NCI-H446 treated with DMSO at 0.1 percent for 48 hours (cell line): ENCODE measurements around the gene STRN3.
"Not testable (repeated sequence)": the region's sequence is repeated elsewhere in the genome, so short reads cannot be mapped to it uniquely, and the experiment has no call there.

Source experiments
- DNase-seq: peaks from one replicate; lab custom pipeline; 2025; lab: John Stamatoyannopoulos, UW

STRN3 gene

DNA sequence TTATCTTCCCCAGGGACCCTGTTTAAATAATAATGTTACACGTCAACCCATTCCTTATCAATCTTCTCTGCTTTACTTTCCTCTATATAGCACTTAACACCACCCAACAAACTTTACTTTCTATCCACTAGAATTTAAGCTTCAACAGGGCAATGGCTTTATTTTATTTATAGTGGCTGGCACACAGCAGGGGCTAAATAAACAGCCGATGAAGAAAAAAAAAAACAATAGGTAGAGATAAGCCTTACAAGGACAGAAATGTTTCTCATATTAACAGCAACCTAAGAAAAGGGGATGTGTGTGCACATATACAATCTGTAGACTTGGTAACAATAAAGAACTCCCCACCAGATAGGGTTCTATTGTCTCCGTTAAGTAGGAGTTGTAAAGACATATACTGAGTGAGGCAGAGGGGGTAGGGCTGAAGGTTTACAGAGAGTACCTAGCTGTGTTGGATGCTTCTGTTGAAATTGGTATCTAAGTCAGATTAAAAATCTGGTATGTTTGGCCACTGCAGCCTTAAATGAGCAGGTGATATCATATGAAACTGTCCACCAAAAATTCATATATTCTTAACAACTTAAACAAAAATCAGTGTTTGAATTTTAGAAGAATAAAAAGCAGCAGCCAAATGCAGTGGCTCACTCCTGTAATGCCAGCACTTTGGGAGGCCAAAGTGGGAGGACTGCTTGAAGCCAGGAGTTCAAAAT lies 25.4 kb downstream of the STRN3 start:
- DNase-seq, result no peak

GRCh38 chr14:30999038-30999773 lies 27.0 kb downstream of the STRN3 start:
- DNase-seq, result no peak

- DNase-seq, result no peak
These were observed 28.0 kb downstream of the STRN3 start for GRCh38 chr14:30998100-30998706.

- no peak for DNase-seq
These were observed 29.1 kb downstream of the STRN3 start for GRCh38 chr14:30996892-30997659.

GRCh38 chr14:30995689-30996088 lies 30.5 kb downstream of the STRN3 start:
- DNase-seq, result no peak

DNA sequence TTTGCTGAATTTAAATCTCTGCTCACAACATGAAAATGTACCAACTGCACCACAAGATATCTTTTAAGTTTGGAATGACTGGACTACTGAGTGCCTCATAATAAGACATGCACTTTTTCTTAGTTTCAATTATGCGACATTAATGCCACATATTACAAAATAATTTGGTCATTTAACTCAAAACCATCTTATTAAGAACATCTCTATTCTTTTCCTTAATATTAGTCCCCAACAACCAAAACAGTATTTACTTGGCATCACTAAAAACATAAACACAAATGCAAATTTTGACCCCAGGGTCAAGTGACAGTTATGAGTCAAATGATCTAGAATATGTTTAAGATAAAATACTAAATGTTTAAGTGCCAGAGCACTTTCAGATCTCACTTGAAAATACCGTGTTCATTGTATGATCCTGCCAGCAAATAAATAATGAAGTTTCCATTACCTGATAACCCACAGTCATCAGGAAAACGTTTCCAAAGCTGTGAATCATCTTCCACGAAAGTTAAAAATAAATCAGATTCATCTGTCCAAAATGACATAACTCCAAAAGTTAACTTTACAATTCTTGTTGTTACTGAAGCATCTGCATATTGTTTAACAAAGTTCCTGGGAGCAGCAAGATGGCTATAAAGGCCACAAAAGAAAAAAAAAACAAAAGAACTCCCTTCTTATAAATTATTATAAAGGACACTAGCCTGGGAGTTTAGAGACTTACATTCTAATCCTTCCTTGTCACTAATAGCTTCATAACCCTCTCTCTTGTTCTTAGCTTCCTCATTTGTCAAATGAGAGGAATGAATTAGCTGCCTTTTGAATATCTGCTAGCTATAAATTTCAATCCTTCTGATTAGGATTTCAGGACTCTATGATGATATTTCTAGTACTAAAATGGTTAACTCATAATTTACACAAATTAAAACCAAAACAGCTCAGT lies 31.2 kb downstream of the STRN3 start:
- DNase-seq, result no peak

DNA sequence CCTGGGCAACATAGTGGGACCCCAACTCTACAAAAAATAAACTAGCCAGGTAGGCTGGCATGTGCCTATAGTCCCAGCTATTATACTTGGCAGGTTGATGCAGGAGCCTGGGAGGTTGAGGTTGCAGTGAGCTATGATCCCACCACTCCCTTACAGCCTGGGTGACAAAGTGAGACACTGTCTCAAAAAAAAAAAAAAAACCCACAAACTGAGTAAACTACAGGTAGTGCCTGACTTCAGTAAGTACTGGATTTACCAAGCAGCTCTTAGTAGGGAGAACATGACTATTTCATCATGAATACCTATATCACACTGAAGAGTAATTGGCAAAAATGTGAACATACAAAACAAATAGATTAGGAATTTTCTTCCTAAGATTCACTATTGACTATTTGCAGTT lies 33.1 kb downstream of the STRN3 start:
- DNase-seq, result no peak

DNA sequence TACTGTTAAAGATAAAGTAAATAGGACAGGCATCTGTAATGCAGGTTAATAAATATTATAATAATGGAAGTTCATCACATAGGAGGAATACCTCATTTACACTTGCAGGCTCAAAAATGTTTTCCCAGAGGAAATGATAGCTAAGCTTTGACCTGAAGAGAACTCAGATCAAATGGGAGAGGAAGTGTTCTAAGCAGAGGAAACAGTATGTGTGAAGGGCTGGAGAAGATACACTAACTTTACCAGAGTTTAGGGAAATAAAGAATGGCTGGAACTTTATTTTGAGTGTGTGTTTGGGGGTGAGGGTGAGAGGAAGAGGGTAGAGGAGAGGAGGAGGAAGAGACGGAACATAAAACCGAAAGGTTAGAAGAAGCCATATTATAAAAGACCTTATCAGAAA lies 34.8 kb downstream of the STRN3 start:
- no peak for DNase-seq

DNA sequence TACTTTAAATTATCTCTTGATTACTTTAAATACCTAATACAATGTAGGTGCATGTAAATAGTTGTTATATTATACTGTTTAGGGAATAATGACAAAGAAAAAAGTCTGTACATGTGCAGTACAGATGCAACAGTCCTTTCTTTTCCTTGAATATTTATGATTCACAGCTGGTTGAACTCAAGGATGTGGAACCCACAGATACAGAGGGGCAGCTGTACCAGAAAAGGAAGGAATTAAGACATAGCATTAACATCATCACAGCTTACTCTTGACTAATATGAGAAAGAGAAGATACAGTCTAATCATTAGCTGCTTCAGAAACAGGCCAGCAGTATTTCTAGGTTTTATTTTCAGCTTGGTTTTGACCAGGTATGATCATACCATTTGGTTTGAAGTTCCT lies 35.4 kb downstream of the STRN3 start:
- no peak for DNase-seq

GRCh38 chr14:30988509-30988908 lies 37.7 kb downstream of the STRN3 start:
- no peak for DNase-seq

DNA sequence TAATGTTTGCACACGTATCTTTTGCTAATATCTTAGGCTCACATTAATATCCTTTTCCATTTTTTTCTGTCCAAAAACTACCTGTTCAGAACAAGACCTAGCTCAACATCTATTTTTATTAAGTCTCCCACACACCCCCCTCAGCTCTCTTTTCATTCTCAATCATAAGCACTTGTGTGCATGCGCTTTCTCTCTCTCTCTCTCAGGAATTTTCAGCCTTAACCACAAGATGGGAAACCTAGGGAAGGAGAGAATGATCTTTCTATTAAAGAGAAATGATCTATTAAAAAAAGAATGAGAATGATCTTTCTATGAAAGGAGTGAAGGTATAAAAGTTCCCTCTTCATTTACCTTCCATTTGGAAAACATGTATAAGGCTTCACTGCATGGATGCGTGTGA lies 40.4 kb downstream of the STRN3 start:
- DNase-seq, result no peak

GRCh38 chr14:30983858-30984257 lies 42.3 kb downstream of the STRN3 start:
- DNase-seq, result no peak

GRCh38 chr14:30982533-30982932 lies 43.6 kb downstream of the STRN3 start:
- no peak for DNase-seq

DNA sequence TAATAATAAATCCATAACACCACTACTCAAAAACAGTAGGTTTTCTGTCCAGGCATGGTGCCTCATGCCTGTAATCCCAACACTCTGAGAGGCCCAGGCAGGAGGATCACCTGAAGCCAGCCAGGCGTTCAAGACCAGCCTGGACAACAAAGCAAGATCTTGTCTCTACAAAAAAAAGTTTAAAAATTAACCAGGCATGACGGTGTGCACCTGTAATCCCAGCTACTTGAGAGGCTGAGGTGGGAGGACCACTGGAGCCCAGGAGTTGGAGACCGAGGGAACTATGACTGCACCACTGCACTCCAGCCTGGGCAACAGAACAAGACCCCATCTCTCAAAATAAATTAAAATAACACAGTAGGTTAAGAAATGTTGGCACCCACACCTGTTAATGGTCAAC lies 45.2 kb downstream of the STRN3 start:
- DNase-seq, result no peak

DNA sequence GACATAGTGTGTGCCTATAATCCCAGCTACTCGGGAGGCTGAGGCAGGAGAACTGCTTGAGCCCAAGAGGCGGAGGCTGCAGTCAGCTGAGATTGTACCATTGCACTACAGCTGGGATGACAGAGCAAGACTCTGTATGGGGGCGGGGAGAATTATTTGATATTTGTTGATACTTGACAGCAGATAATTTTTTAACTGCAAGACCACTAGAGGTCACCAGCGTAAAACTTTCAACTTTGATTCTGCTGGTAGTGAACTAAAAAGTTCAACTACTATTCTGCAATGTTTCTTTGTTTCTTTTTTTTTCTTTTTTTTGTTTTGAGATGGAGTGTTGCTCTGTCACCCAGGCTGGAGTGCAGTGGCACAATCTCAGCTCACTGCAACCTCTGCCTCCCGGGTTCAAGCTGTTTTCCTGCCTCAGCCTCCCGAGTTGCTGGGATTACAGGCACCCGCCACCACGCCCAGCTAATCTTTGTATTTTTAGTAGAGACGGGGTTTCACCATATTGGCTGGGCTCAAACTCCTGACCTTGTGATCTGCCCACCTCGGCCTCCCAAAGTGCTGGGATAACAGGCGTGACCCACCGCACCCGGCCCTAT lies 46.0 kb downstream of the STRN3 start:
- peak; percentile 57 for DNase-seq

- DNase-seq, result no peak
These were observed 48.4 kb downstream of the STRN3 start for GRCh38 chr14:30977752-30978151.

GRCh38 chr14:30974628-30975027 lies 51.6 kb downstream of the STRN3 start:
- DNase-seq, result no peak

DNA sequence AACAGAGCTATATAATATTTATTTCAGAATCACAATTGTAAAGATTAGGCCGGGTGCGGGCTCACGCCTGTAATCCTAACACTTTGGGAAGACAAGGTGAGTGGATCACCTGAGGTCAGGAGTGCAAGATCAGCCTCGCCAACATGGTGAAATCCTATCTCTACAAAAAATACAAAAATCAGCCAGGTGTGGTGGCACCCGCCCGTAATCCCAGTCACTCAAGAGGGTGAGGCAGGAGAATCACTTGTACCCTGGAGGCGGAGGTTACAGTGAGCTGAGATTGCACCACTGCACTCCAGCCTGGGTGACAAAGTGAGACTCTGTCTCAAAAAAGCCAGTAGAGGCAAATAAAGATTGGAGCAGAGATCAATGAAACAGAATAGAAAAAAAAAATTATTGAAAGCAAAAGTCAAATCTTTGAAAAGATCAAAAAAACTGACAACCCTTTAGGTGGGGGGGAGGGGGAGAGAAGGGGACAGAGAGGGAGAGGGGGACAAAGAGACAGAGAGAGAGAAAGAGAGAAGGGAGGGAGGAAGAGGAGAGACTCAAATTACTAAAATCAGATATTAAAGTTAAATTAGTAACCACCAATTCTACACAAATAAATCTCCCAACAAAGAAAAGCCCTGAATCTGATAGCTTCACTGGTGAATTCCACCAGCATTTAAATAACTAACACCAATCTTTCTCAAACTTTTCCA lies 53.1 kb downstream of the STRN3 start:
- DNase-seq, result no peak

- DNase-seq, result not testable (repeated sequence)
These were observed 54.0 kb downstream of the STRN3 start for GRCh38 chr14:30972036-30972732.

- no peak for DNase-seq
These were observed 54.6 kb downstream of the STRN3 start for GRCh38 chr14:30971586-30971985.
